Ishikawa (cell line): ENCODE measurements around the gene LRRC45.

Source experiments
- CEBPB ChIP-seq: IDR thresholded peaks from 2 replicates; pipeline ENCODE4 v1.6.1; 2012
- CREB1 ChIP-seq: IDR thresholded peaks from 2 replicates; pipeline ENCODE4 v1.6.1; 2012; ENCODE audit warnings: low read depth
- EGR1 ChIP-seq: IDR thresholded peaks from 2 replicates; pipeline ENCODE4 v1.6.1; 2012
- EP300 ChIP-seq: IDR thresholded peaks from 2 replicates; pipeline ENCODE4 v1.6.1; 2012; ENCODE audit warnings: borderline replicate concordance
- FOXM1 ChIP-seq: IDR thresholded peaks from 2 replicates; pipeline ENCODE4 v1.6.1; 2012; ENCODE audit warnings: low read depth, borderline replicate concordance
- NFIC ChIP-seq: IDR thresholded peaks from 2 replicates; pipeline ENCODE4 v1.6.1; 2012
- RAD21 ChIP-seq: IDR thresholded peaks from 2 replicates; pipeline ENCODE4 v1.6.1; 2012; ENCODE audit warnings: low read depth
- TAF1 ChIP-seq: IDR thresholded peaks from 2 replicates; pipeline ENCODE4 v1.6.1; 2012; ENCODE audit warnings: low read depth, mild to moderate bottlenecking
- TCF12 ChIP-seq: IDR thresholded peaks from 2 replicates; pipeline ENCODE4 v1.6.1; 2012; ENCODE audit warnings: low read depth
- TEAD4 ChIP-seq: IDR thresholded peaks from 2 replicates; pipeline ENCODE4 v1.6.1; 2012
- YY1 ChIP-seq: IDR thresholded peaks from 2 replicates; pipeline ENCODE4 v1.6.1; 2012; ENCODE audit warnings: low read depth
- ZBTB7A ChIP-seq: IDR thresholded peaks from 2 replicates; pipeline ENCODE4 v1.6.1; 2012; ENCODE audit warnings: low read depth
- TF ChIP-seq, protein P1 (sequence below): IDR thresholded peaks from 2 replicates; pipeline ENCODE4 v1.6.1; 2012
- TF ChIP-seq, protein P2 (sequence below): IDR thresholded peaks from 2 replicates; pipeline ENCODE4 v1.6.1; 2012; ENCODE audit warnings: low read depth, mild to moderate bottlenecking
- TF ChIP-seq, protein P3 (sequence below): IDR thresholded peaks from 2 replicates; pipeline ENCODE4 v1.6.1; 2012

LRRC45 gene

DNA sequence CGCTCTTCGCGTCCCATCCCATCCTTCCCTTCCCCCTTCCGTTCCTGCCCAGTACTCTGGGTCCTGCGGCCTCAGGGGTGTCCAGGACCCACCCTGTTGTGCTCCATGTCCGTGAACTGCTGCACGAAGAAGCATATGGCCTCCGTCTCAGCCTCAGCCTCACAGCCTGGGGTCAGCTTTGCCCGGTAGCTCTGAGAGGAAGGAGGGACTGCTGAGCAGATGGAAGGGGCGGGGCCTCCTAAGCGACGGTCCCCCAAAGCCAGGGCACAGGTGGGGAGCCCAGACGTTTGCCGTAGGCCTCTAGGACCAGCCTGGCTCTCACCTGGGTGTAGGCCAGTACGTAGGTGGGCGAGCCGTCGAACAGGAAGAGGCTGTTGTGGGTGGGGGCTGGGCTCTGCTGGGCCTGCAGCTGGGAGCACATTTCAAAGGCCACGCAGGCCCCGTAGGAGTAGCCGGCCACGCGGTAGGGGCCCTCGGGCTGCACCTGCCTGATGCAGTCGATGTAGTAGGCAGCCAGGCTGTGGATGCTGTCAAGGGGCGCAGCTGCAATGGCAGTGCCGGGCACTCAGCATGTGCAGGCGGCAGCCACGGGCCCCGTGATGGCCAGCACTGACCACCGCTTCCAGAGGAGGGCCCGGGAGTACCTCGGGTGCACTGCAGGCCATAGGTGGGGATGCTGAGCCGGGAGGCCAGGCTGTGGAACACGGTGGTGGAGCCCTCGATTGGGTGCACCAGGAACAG lies 57.1 kb downstream of the LRRC45 start:
- TF ChIP-seq, protein P1, sequence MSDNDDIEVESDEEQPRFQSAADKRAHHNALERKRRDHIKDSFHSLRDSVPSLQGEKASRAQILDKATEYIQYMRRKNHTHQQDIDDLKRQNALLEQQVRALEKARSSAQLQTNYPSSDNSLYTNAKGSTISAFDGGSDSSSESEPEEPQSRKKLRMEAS, result no peak
- TF ChIP-seq EP300 (no peak), FOXM1 (no peak), ZBTB7A (no peak), TAF1 (no peak), CEBPB (no peak), RAD21 (no peak), TEAD4 (no peak), CREB1 (no peak), TCF12 (no peak), YY1 (no peak), NFIC (no peak), EGR1 (no peak)
- TF ChIP-seq, protein P2, sequence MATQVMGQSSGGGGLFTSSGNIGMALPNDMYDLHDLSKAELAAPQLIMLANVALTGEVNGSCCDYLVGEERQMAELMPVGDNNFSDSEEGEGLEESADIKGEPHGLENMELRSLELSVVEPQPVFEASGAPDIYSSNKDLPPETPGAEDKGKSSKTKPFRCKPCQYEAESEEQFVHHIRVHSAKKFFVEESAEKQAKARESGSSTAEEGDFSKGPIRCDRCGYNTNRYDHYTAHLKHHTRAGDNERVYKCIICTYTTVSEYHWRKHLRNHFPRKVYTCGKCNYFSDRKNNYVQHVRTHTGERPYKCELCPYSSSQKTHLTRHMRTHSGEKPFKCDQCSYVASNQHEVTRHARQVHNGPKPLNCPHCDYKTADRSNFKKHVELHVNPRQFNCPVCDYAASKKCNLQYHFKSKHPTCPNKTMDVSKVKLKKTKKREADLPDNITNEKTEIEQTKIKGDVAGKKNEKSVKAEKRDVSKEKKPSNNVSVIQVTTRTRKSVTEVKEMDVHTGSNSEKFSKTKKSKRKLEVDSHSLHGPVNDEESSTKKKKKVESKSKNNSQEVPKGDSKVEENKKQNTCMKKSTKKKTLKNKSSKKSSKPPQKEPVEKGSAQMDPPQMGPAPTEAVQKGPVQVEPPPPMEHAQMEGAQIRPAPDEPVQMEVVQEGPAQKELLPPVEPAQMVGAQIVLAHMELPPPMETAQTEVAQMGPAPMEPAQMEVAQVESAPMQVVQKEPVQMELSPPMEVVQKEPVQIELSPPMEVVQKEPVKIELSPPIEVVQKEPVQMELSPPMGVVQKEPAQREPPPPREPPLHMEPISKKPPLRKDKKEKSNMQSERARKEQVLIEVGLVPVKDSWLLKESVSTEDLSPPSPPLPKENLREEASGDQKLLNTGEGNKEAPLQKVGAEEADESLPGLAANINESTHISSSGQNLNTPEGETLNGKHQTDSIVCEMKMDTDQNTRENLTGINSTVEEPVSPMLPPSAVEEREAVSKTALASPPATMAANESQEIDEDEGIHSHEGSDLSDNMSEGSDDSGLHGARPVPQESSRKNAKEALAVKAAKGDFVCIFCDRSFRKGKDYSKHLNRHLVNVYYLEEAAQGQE, result no peak
- TF ChIP-seq, protein P3, sequence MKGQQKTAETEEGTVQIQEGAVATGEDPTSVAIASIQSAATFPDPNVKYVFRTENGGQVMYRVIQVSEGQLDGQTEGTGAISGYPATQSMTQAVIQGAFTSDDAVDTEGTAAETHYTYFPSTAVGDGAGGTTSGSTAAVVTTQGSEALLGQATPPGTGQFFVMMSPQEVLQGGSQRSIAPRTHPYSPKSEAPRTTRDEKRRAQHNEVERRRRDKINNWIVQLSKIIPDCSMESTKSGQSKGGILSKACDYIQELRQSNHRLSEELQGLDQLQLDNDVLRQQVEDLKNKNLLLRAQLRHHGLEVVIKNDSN, result no peak
